H1 (cell line): ENCODE measurements around the gene CCNYL1. TPM values are rescaled to one million over a fixed set of nuclear protein-coding genes. Genes with fewer than 3 reads are reported as not detected.
"Not testable (repeated sequence)": the region's sequence is repeated elsewhere in the genome, so short reads cannot be mapped to it uniquely, and the experiment has no call there.

ENCODE experiments used
- CTCF ChIA-PET: fragments of 300-600 bp; sonication (Branson Sonifier 250); formaldehyde crosslinking; loops from one replicate; lab custom pipeline; 2021; ENCODE audit not compliant: partially characterized antibody; lab: Charles Lee
- POLR2A ChIA-PET: fragments of 300-600 bp; sonication (Branson Sonifier 250); formaldehyde crosslinking; loops from one replicate; lab custom pipeline; 2021; ENCODE audit warnings: inconsistent platforms; ENCODE audit not compliant: partially characterized antibody; lab: Charles Lee
- DNase-seq, 2 experiments: peaks; one replicate each; pipeline versions ENCODE4 v3.0.0 to v3.0.0-alpha.2; 2010 to 2022; ENCODE audit warnings: low spot score in 2 of 2, low read depth in 1 of 2, mixed read lengths in 1 of 2
- FAIRE-seq: peaks from 2 replicates; lab custom pipeline; 2011; peaks lifted over from hg19 to GRCh38; lab: Jason Lieb, UNC
- H2AFZ ChIP-seq: 2 replicates; pipeline ENCODE4 v1.8.1; 2012; ENCODE audit warnings: low read length, inconsistent platforms
- H2AK5ac ChIP-seq: 2 replicates; pipeline ENCODE4 v1.6.1; 2013; ENCODE audit warnings: low read depth, low read length
- H2BK120ac ChIP-seq: replicated peaks from 2 replicates; pipeline ENCODE3; 2013; ENCODE audit warnings: low read depth, low read length, inconsistent platforms
- H2BK12ac ChIP-seq: 2 replicates; pipeline ENCODE4 v1.6.1; 2013; ENCODE audit warnings: low read depth, low read length
- H2BK15ac ChIP-seq: 2 replicates; pipeline ENCODE4 v1.6.1; 2013; ENCODE audit warnings: low read length
- H2BK20ac ChIP-seq: 2 replicates; pipeline ENCODE4 v1.6.1; 2013; ENCODE audit warnings: low read length
- H2BK5ac ChIP-seq: 2 replicates; pipeline ENCODE4 v1.6.1; 2013; ENCODE audit warnings: low read depth, low read length
- H3K14ac ChIP-seq: 2 replicates; pipeline ENCODE4 v1.6.1; 2013; ENCODE audit warnings: inconsistent platforms; ENCODE audit not compliant: insufficient read length
- H3K18ac ChIP-seq: 2 replicates; pipeline ENCODE4 v1.6.1; 2013; ENCODE audit warnings: low read length; ENCODE audit errors: extremely low read depth
- H3K23ac ChIP-seq: 2 replicates; pipeline ENCODE4 v1.6.1; 2013; ENCODE audit warnings: inconsistent platforms; ENCODE audit not compliant: insufficient read length
- H3K23me2 ChIP-seq: 2 replicates; pipeline ENCODE4 v1.6.1; 2013; ENCODE audit warnings: low read depth, low read length
- H3K27ac ChIP-seq: 2 replicates; pipeline ENCODE4 v1.6.1; 2011; ENCODE audit warnings: low read depth, low read length, inconsistent platforms
- H3K27me3 ChIP-seq, 4 experiments: replicated peaks in 1 of 4; 1 replicate in 1 of 4; 2 replicates in 3 of 4; pipeline versions ENCODE4 v1.6.1 to v1.8.1; 2011 to 2013; ENCODE audit warnings: low read length in 3 of 4, mild to moderate bottlenecking in 3 of 4, inconsistent platforms in 2 of 4, mixed read lengths in 2 of 4, moderate library complexity in 1 of 4; ENCODE audit not compliant: control insufficient read depth in 3 of 4, insufficient read depth in 3 of 4; ENCODE audit errors: extremely low read depth in 1 of 4
- H3K36me3 ChIP-seq, 4 experiments: 2 replicates each; pipeline versions ENCODE4 v1.6.1 to v1.8.1; 2011 to 2013; ENCODE audit warnings: mild to moderate bottlenecking in 4 of 4, low read length in 3 of 4, moderate library complexity in 2 of 4, control low read depth in 1 of 4, inconsistent platforms in 1 of 4; ENCODE audit not compliant: insufficient read depth in 4 of 4, control insufficient read depth in 2 of 4
- H3K4ac ChIP-seq: replicated peaks from 2 replicates; pipeline ENCODE3; 2013; ENCODE audit warnings: low read length, low read depth, mixed read lengths, inconsistent platforms; ENCODE audit not compliant: insufficient read length
- H3K4me1 ChIP-seq, 4 experiments: replicated peaks in 1 of 4; 1 replicate in 1 of 4; 2 replicates in 3 of 4; pipeline versions ENCODE4 v1.6.1 to v1.8.1; 2011 to 2013; ENCODE audit warnings: low read length in 3 of 4, inconsistent platforms in 2 of 4, mixed read lengths in 1 of 4; ENCODE audit not compliant: insufficient read depth in 4 of 4, control insufficient read depth in 3 of 4
- H3K4me2 ChIP-seq, 2 experiments: 2 replicates each; pipeline versions ENCODE4 v1.6.1 to v1.8.1; 2011 to 2013; ENCODE audit warnings: low read depth in 2 of 2, low read length in 2 of 2, control low read depth in 1 of 2, inconsistent platforms in 1 of 2, mild to moderate bottlenecking in 1 of 2; ENCODE audit not compliant: insufficient read depth in 1 of 2
- H3K4me3 ChIP-seq, 4 experiments: fragments of 200-600, 300-600 bp in 1 of 4; sonication (generic), shearing (Covaris generic), sonication (Bioruptor Twin) in 1 of 4; 2 replicates each; pipeline versions ENCODE4 v1.5.1 to v1.8.1; 2011 to 2016; ENCODE audit warnings: low read length in 4 of 4, low read depth in 3 of 4, control low read depth in 2 of 4, inconsistent platforms in 2 of 4, mild to moderate bottlenecking in 2 of 4, mixed read lengths in 1 of 4, moderate library complexity in 1 of 4; ENCODE audit not compliant: insufficient read depth in 2 of 4; ENCODE audit errors: extremely low read depth in 1 of 4
- H3K56ac ChIP-seq: replicated peaks from 2 replicates; pipeline ENCODE3; 2013; ENCODE audit warnings: low read depth, mild to moderate bottlenecking, mixed read lengths, low read length, inconsistent platforms; ENCODE audit not compliant: insufficient read length
- H3K79me1 ChIP-seq: 2 replicates; pipeline ENCODE4 v1.6.1; 2013; ENCODE audit warnings: low read depth, low read length, control low read depth
- H3K79me2 ChIP-seq, 2 experiments: 2 replicates each; pipeline versions ENCODE4 v1.6.1 to v1.8.1; 2012 to 2013; ENCODE audit warnings: low read length in 2 of 2, mild to moderate bottlenecking in 2 of 2, inconsistent platforms in 1 of 2; ENCODE audit not compliant: insufficient read depth in 2 of 2, control insufficient read depth in 1 of 2
- H3K9ac ChIP-seq, 4 experiments: replicated peaks in 1 of 4; 1 replicate in 1 of 4; 2 replicates in 3 of 4; pipeline versions ENCODE4 v1.6.1 to v1.8.1; 2011 to 2013; ENCODE audit warnings: low read depth in 3 of 4, low read length in 3 of 4, control low read depth in 2 of 4, mild to moderate bottlenecking in 2 of 4, moderate library complexity in 2 of 4, inconsistent platforms in 1 of 4; ENCODE audit errors: extremely low read depth in 1 of 4
- H3K9me3 ChIP-seq, 2 experiments: 2 replicates each; pipeline versions ENCODE4 v1.6.1 to v1.8.1; 2012 to 2013; ENCODE audit warnings: mild to moderate bottlenecking in 2 of 2, moderate library complexity in 2 of 2, control low read depth in 1 of 2, inconsistent platforms in 1 of 2, low read depth in 1 of 2, low read length in 1 of 2, mixed read lengths in 1 of 2; ENCODE audit not compliant: insufficient read depth in 2 of 2
- H4K20me1 ChIP-seq, 2 experiments: replicated peaks in 1 of 2; 2 replicates each; pipeline versions ENCODE3 to v1.8.1; 2011 to 2013; ENCODE audit warnings: inconsistent platforms in 2 of 2, low read length in 2 of 2, mild to moderate bottlenecking in 1 of 2; ENCODE audit not compliant: insufficient read depth in 2 of 2, control insufficient read depth in 1 of 2
- H4K5ac ChIP-seq: 2 replicates; pipeline ENCODE4 v1.6.1; 2013; ENCODE audit warnings: low read length, low read depth, mixed read lengths, inconsistent platforms; ENCODE audit not compliant: insufficient read length
- H4K8ac ChIP-seq: 2 replicates; pipeline ENCODE4 v1.8.0; 2013; ENCODE audit warnings: mild to moderate bottlenecking, moderate library complexity, low read length, inconsistent platforms; ENCODE audit not compliant: insufficient read depth; ENCODE audit errors: extremely low read depth
- H4K91ac ChIP-seq: replicated peaks from 2 replicates; pipeline ENCODE3; 2013; ENCODE audit warnings: low read length, mixed read lengths, inconsistent platforms; ENCODE audit not compliant: insufficient read length
- EP300 ChIP-seq, 2 experiments: IDR thresholded peaks; 1 replicate in 1 of 2; 2 replicates in 1 of 2; pipeline ENCODE4 v1.6.1; 2011 to 2012; ENCODE audit warnings: low read depth in 2 of 2, low read length in 2 of 2, mild to moderate bottlenecking in 2 of 2, borderline replicate concordance in 1 of 2, inconsistent platforms in 1 of 2, moderate library complexity in 1 of 2
- TCF12 ChIP-seq: IDR thresholded peaks from 2 replicates; pipeline ENCODE4 v1.6.1; 2011; ENCODE audit warnings: low read depth, mild to moderate bottlenecking, low read length
- WGBS, 2 experiments: shearing (Covaris generic) in 1 of 2; methylation state at CpG; one replicate each; pipeline versions ENCODE4 v1.1.6 to v1.1.7; 2013 to 2015; ENCODE audit warnings: low lambda C conversion rate in 2 of 2, mixed read lengths in 2 of 2, inconsistent platforms in 1 of 2, low coverage in 1 of 2, missing lambda C conversion rate in 1 of 2; ENCODE audit not compliant: insufficient replicate concordance in 2 of 2, insufficient coverage in 1 of 2, insufficient read length in 1 of 2; ENCODE audit errors: extremely low coverage in 1 of 2, missing lambda C conversion rate in 1 of 2; 5-methylcytosine and 5-hydroxymethylcytosine counted together
- polyA plus RNA-seq, 7 experiments: library from polyadenylated mRNA; depleted of rRNA in 3 of 7; stranded (reverse) in 5 of 7; unstranded in 2 of 7; fragments of >200 nt in 5 of 7; fragments of 200-250 nt in 2 of 7; gene quantifications; 1 replicate in 5 of 7; 2 replicates in 1 of 7; 4 replicates in 1 of 7; pipeline versions ENCODE4 v1.2.1 to v1.2.3, GENCODE V29; 2011 to 2013; ENCODE audit warnings: missing spikeins in 2 of 7, mixed read lengths in 2 of 7
- total RNA-seq: library from RNA; stranded (reverse); fragmentation: NEBNext Ultra II Directional; extraction: Animal tissue kit (Norgen Biotek cat#: 25700); gene quantifications from 2 replicates; pipeline ENCODE4 v1.2.1, GENCODE V29; 2021

The CCNYL1 gene
- total and polyA plus RNA-seq, 2 of the 8 experiments (the other 6 are each of a cell fraction or from before 2014, with no cell fraction given) = 13.3 to 35.4 TPM

GRCh38 chr2:207734636-207735512 is 23.4 kb downstream of the CCNYL1 start (continued):
- TF ChIP-seq EP300 (IDR thresholded peaks at IDR 0.05; ENCODE audit: borderline replicate concordance in 1 of 2, low read depth in 2 of 2, low read length in 2 of 2) = no peak
- TF ChIP-seq TCF12 = no peak
- TF ChIP-seq, all 59 proteins: peak for 0

- peaks cover 0 to 22% (median 2%) of the 10 kb centered on the region in 4 experiments; a peak in 5 of 8 replicates for H3K36me3 ChIP-seq
- H2AK5ac ChIP-seq, H3K23ac ChIP-seq, H4K8ac ChIP-seq, H3K56ac ChIP-seq, DNase-seq, H4K91ac ChIP-seq, H3K27me3 ChIP-seq, H2BK15ac ChIP-seq, H3K23me2 ChIP-seq, H3K27ac ChIP-seq, H2BK12ac ChIP-seq, H3K4me3 ChIP-seq, H3K79me1 ChIP-seq, H3K4ac ChIP-seq, H2BK5ac ChIP-seq, FAIRE-seq, H3K9ac ChIP-seq, H2BK120ac ChIP-seq, H3K18ac ChIP-seq, H4K20me1 ChIP-seq, H2BK20ac ChIP-seq, H3K79me2 ChIP-seq, H4K5ac ChIP-seq, H2AFZ ChIP-seq, H3K9me3 ChIP-seq, H3K14ac ChIP-seq, H3K4me1 ChIP-seq, H3K4me2 ChIP-seq: not testable (repeated sequence)
- ChIA-PET CTCF (interaction anchor here (0.8 to 2.9 kb wide), 5 partner anchors 17 to 308 kb away, joined by 3 to 13 read pairs (median 3); no protein-coding TSS in a partner anchor), POLR2A (interaction anchor here (0.9 kb wide), 1 partner anchor 23 kb away, joined by 3 read pairs; no protein-coding TSS in a partner anchor)
- WGBS, 2 experiments = 91% methylated on average over 9 of the region's 9 CpGs; no CpG with 5 or more reads in 1 of the 2 experiments
Measured at GRCh38 chr2:207735513-207735859, 24.0 kb downstream of the CCNYL1 start.
